Esophagus squamous epithelium (tissue), 4 donors: Measurements from ENCODE around the gene CMTM3.

Experiments used
- CTCF ChIP-seq, 6 experiments: fragments of 450-650 bp in 4 of 6; fragments of 200-600 bp in 2 of 6; sonication (generic) in 2 of 6; IDR thresholded peaks; one replicate each; pipeline ENCODE4 v1.5.1; 2016 to 2019; ENCODE audit warnings: antibody characterized with exemption in 6 of 6, mild to moderate bottlenecking in 4 of 6, moderate library complexity in 4 of 6
- POLR2A ChIP-seq, 4 donors: fragments of 450-650 bp; IDR thresholded peaks; one replicate each; pipeline ENCODE4 v1.6.1; 2017; ENCODE audit warnings: antibody characterized with exemption in 4 of 4, mild to moderate bottlenecking in 4 of 4, moderate library complexity in 3 of 4

DNA sequence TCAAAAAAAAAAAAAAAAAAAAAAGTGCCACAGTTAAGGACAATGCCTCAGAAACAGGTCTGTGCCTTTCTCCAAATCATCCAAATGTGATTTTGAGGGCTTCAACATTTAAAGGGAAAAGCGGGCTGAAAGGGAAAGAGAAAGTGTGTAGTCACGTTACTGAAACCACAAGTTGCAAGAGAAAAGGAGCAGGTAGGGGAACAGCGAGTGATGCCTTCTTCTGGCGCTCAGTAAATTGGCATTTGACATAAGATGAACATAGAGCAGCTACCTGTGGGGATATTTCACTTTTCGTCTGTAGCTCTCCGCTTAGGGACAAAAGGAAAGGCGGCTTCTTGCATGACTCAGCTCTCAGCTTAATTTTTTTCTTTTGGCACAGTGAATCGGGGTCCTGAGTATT, 14.2 kb upstream of the CMTM3 start:
- TF ChIP-seq CTCF (IDR thresholded peaks at IDR 0.05) = no peak
- TF ChIP-seq POLR2A (IDR thresholded peaks at IDR 0.05) = no peak
